ENCODE data around the gene SYS1. TPM values are rescaled to one million over a fixed set of nuclear protein-coding genes. Genes with fewer than 3 reads are reported as not detected.

The SYS1 gene
- polyA plus RNA-seq, 1 donor from 2014 or later: 16.1 TPM

DNA sequence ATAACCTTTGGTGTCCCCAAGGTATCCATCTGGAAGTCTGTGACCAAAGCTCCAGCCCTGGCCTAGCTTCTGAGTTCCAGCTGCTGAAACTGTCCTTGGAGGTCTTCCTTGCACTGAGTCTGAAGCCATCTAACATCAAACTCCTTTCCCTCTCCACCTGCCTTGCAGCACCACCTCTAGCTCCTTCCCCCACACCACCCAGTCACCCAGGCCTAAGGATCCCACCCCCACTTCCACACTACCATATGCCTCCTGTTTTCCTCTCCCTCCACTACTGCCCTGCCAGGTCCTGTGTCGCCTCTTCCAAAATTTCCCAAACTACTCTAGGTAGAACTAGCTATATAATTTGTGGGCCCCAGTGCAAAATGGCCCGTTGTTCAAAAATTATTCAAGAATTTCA, 44.0 kb upstream of the SYS1 start:
- Histone ChIP-seq H3F3A (ENCODE audit: insufficient read depth, low read length, poor library complexity, severe bottlenecking) (no peaks in the 10 kb centered on the region), H3K4me3 (ENCODE audit: low read length) (no peak overlapping the region), H3K9ac (ENCODE audit: low read length) (no peak overlapping the region), H4K20me1 (ENCODE audit: insufficient read depth) (no peaks in the 10 kb centered on the region), H3K36me3 (ENCODE audit: insufficient read depth, low read length) (no peaks in the 10 kb centered on the region), H3K79me2 (replicated peaks; ENCODE audit: insufficient read depth, low read length) (no peaks in the 10 kb centered on the region), H3K27ac (ENCODE audit: low read length) (no peak overlapping the region), H3K9me2 (ENCODE audit: insufficient read depth, low read length) (no peaks in the 10 kb centered on the region), H2AFZ (ENCODE audit: low read depth, low read length) (no peak overlapping the region), H3K27me3 (ENCODE audit: insufficient read depth, low read depth, low read length) (no peaks in the 10 kb centered on the region), H3K4me2 (ENCODE audit: low read length) (no peak overlapping the region), H3K9me3 (ENCODE audit: low read length) (no peaks in the 10 kb centered on the region)
- TF ChIP-seq TAF1 (IDR thresholded peaks at IDR 0.05; ENCODE audit: low read depth): no peak
- no peak for TF ChIP-seq MXI1 (conservative IDR thresholded peaks at IDR 0.05; ENCODE audit: poor library complexity, severe bottlenecking)
- TF ChIP-seq, protein P1, sequence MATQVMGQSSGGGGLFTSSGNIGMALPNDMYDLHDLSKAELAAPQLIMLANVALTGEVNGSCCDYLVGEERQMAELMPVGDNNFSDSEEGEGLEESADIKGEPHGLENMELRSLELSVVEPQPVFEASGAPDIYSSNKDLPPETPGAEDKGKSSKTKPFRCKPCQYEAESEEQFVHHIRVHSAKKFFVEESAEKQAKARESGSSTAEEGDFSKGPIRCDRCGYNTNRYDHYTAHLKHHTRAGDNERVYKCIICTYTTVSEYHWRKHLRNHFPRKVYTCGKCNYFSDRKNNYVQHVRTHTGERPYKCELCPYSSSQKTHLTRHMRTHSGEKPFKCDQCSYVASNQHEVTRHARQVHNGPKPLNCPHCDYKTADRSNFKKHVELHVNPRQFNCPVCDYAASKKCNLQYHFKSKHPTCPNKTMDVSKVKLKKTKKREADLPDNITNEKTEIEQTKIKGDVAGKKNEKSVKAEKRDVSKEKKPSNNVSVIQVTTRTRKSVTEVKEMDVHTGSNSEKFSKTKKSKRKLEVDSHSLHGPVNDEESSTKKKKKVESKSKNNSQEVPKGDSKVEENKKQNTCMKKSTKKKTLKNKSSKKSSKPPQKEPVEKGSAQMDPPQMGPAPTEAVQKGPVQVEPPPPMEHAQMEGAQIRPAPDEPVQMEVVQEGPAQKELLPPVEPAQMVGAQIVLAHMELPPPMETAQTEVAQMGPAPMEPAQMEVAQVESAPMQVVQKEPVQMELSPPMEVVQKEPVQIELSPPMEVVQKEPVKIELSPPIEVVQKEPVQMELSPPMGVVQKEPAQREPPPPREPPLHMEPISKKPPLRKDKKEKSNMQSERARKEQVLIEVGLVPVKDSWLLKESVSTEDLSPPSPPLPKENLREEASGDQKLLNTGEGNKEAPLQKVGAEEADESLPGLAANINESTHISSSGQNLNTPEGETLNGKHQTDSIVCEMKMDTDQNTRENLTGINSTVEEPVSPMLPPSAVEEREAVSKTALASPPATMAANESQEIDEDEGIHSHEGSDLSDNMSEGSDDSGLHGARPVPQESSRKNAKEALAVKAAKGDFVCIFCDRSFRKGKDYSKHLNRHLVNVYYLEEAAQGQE (IDR thresholded peaks at IDR 0.05; ENCODE audit: borderline replicate concordance): no peak
- no peak for TF ChIP-seq POLR2AphosphoS5 (IDR thresholded peaks at IDR 0.05)
- TF ChIP-seq RAD21 (conservative IDR thresholded peaks at IDR 0.05): no peak
- TF ChIP-seq CTCF (IDR thresholded peaks at IDR 0.05; ENCODE audit: poor library complexity, severe bottlenecking): no peak
- TF ChIP-seq EP300 (conservative IDR thresholded peaks at IDR 0.05; ENCODE audit: poor library complexity, severe bottlenecking): no peak
- no peak for TF ChIP-seq SMC3 (conservative IDR thresholded peaks at IDR 0.05; ENCODE audit: poor library complexity)
- TF ChIP-seq EZH2 (IDR thresholded peaks at IDR 0.05; ENCODE audit: borderline replicate concordance, insufficient read depth, low read length, poor library complexity, severe bottlenecking): no peak

DNA sequence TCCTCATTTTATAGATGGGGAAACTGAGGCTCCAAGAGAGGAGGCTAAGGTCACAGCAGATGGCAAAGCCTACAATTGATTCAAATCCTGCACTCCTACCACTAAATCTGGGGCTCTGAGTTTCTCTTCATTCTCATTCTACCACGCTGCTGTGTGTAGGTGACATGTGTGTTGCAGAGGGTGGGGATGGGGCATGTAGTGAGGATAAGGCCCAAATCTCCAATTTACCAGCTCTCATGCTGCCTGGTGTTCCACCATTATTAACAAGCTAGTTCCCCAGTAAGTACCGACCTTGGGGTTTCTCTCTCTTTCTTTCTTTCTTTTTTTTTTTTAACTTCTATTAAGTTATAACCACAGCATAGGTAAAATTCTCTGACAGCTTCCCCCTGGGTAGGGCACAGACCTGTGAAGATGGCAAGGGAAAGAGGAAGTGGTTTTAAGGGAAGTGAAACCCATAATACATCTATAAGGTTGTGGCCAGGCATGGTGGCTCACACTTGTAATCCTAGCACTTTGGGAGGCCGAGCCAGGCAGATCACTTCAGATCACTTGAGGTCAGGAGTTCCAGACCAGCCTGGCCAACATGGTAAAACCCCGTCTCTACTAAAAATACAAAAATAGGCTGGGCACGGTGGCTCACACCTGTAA, 41.9 kb upstream of the SYS1 start:
- Histone ChIP-seq H3K27me3 (ENCODE audit: insufficient read depth, low read depth, low read length) (no peaks in the 10 kb centered on the region), H3K36me3 (ENCODE audit: insufficient read depth, low read length) (no peaks in the 10 kb centered on the region), H3K9me2 (ENCODE audit: insufficient read depth, low read length) (no peaks in the 10 kb centered on the region), H4K20me1 (ENCODE audit: insufficient read depth) (no peaks in the 10 kb centered on the region), H2AFZ (ENCODE audit: low read depth, low read length) (no peak overlapping the region), H3K79me2 (replicated peaks; ENCODE audit: insufficient read depth, low read length) (no peaks in the 10 kb centered on the region), H3K4me3 (ENCODE audit: low read length) (no peak overlapping the region), H3F3A (ENCODE audit: insufficient read depth, low read length, poor library complexity, severe bottlenecking) (no peaks in the 10 kb centered on the region), H3K9me3 (ENCODE audit: low read length) (no peaks in the 10 kb centered on the region), H3K27ac (ENCODE audit: low read length) (no peak overlapping the region), H3K4me2 (ENCODE audit: low read length) (no peak overlapping the region), H3K9ac (ENCODE audit: low read length) (no peak overlapping the region)
- no peak for TF ChIP-seq POLR2AphosphoS5 (IDR thresholded peaks at IDR 0.05)
- TF ChIP-seq EZH2 (IDR thresholded peaks at IDR 0.05; ENCODE audit: borderline replicate concordance, insufficient read depth, low read length, poor library complexity, severe bottlenecking): no peak
- TF ChIP-seq, protein P1 (IDR thresholded peaks at IDR 0.05; ENCODE audit: borderline replicate concordance): no peak
- TF ChIP-seq CTCF (IDR thresholded peaks at IDR 0.05; ENCODE audit: poor library complexity, severe bottlenecking): no peak
- no peak for TF ChIP-seq SMC3 (conservative IDR thresholded peaks at IDR 0.05; ENCODE audit: poor library complexity)
- no peak for TF ChIP-seq MXI1 (conservative IDR thresholded peaks at IDR 0.05; ENCODE audit: poor library complexity, severe bottlenecking)
- no peak for TF ChIP-seq RAD21 (conservative IDR thresholded peaks at IDR 0.05)
- TF ChIP-seq TAF1 (IDR thresholded peaks at IDR 0.05; ENCODE audit: low read depth): no peak
- TF ChIP-seq EP300 (conservative IDR thresholded peaks at IDR 0.05; ENCODE audit: poor library complexity, severe bottlenecking): no peak

Measured in neural cell (in vitro differentiated cells).